Trophoblast cell (in vitro differentiated cells and primary cell): Measurements from ENCODE around the gene SFI1.
"Not testable (repeated sequence)": the region's sequence is repeated elsewhere in the genome, so short reads cannot be mapped to it uniquely, and the experiment has no call there.

Experiments used
- DNase-seq, 2 donors: peaks; one replicate each; pipeline ENCODE4 v3.0.0-alpha.2; 2016
- H2AFZ ChIP-seq: 2 replicates; pipeline ENCODE4 v1.6.1; 2013; ENCODE audit warnings: low read length, moderate library complexity, mild to moderate bottlenecking; ENCODE audit not compliant: insufficient read depth, poor library complexity
- H2AK5ac ChIP-seq: 2 replicates; pipeline ENCODE4 v1.6.1; 2013; ENCODE audit warnings: mild to moderate bottlenecking, low read length
- H2BK120ac ChIP-seq: 2 replicates; pipeline ENCODE4 v1.6.1; 2013; ENCODE audit warnings: low read length, mild to moderate bottlenecking, moderate library complexity; ENCODE audit not compliant: insufficient read depth, poor library complexity
- H2BK12ac ChIP-seq: 2 replicates; pipeline ENCODE4 v1.6.1; 2013; ENCODE audit warnings: mild to moderate bottlenecking, low read length, moderate library complexity
- H2BK5ac ChIP-seq: 2 replicates; pipeline ENCODE4 v1.6.1; 2013; ENCODE audit warnings: low read length, low read depth, moderate library complexity, mild to moderate bottlenecking; ENCODE audit not compliant: poor library complexity
- H3K14ac ChIP-seq: 2 replicates; pipeline ENCODE4 v1.6.1; 2013; ENCODE audit warnings: mild to moderate bottlenecking, low read length
- H3K18ac ChIP-seq: 2 replicates; pipeline ENCODE4 v1.6.1; 2013; ENCODE audit warnings: mild to moderate bottlenecking, low read length
- H3K23ac ChIP-seq: 2 replicates; pipeline ENCODE4 v1.6.1; 2013; ENCODE audit warnings: low read length
- H3K27ac ChIP-seq: 2 replicates; pipeline ENCODE4 v1.5.1; 2013; ENCODE audit warnings: low read depth, mild to moderate bottlenecking, inconsistent platforms, low read length, moderate library complexity
- H3K27me3 ChIP-seq: 2 replicates; pipeline ENCODE4 v1.6.1; 2013; ENCODE audit warnings: inconsistent platforms, mild to moderate bottlenecking, low read length, moderate library complexity; ENCODE audit not compliant: insufficient read depth
- H3K36me3 ChIP-seq, 2 experiments: 1 replicate in 1 of 2; 2 replicates in 1 of 2; pipeline ENCODE4 v1.6.1; 2013; ENCODE audit warnings: low read length in 2 of 2, mild to moderate bottlenecking in 2 of 2, moderate library complexity in 1 of 2; ENCODE audit not compliant: insufficient read depth in 2 of 2, control insufficient read depth in 1 of 2
- H3K4ac ChIP-seq: 2 replicates; pipeline ENCODE4 v1.6.1; 2013; ENCODE audit warnings: low read depth, mild to moderate bottlenecking, low read length, moderate library complexity
- H3K4me1 ChIP-seq, 2 experiments: 1 replicate in 1 of 2; 2 replicates in 1 of 2; pipeline ENCODE4 v1.6.1; 2013; ENCODE audit warnings: low read length in 2 of 2, mild to moderate bottlenecking in 2 of 2, moderate library complexity in 1 of 2; ENCODE audit not compliant: insufficient read depth in 2 of 2, control insufficient read depth in 1 of 2
- H3K4me2 ChIP-seq: 2 replicates; pipeline ENCODE4 v1.6.1; 2013; ENCODE audit warnings: inconsistent platforms, mild to moderate bottlenecking, low read length, moderate library complexity
- H3K4me3 ChIP-seq: 2 replicates; pipeline ENCODE4 v1.5.1; 2013; ENCODE audit warnings: mild to moderate bottlenecking, low read depth, low read length, inconsistent platforms
- H3K79me1 ChIP-seq: one replicate; pipeline ENCODE4 v1.6.1; 2013; ENCODE audit warnings: low read length
- H3K79me2 ChIP-seq: 2 replicates; pipeline ENCODE4 v1.6.1; 2013; ENCODE audit warnings: low read length, mild to moderate bottlenecking; ENCODE audit not compliant: control insufficient read depth, insufficient read depth, poor library complexity
- H3K9ac ChIP-seq: 2 replicates; pipeline ENCODE4 v1.6.1; 2013; ENCODE audit warnings: mild to moderate bottlenecking, low read length
- H3K9me3 ChIP-seq: 2 replicates; pipeline ENCODE4 v1.6.1; 2013; ENCODE audit warnings: low read depth, mild to moderate bottlenecking, control low read depth, inconsistent platforms, low read length; ENCODE audit not compliant: insufficient read depth
- H4K12ac ChIP-seq: 2 replicates; pipeline ENCODE4 v1.6.1; 2013; ENCODE audit warnings: low read depth, mild to moderate bottlenecking, low read length, moderate library complexity
- H4K8ac ChIP-seq: 2 replicates; pipeline ENCODE4 v1.6.1; 2013; ENCODE audit warnings: low read depth, mild to moderate bottlenecking, low read length, moderate library complexity
- H4K91ac ChIP-seq: one replicate; pipeline ENCODE4 v1.6.1; 2013; ENCODE audit warnings: low read depth, mild to moderate bottlenecking, low read length, moderate library complexity
- WGBS: extraction: QIAGEN DNeasy Blood & Tissue Kit; methylation state at CpG from one replicate; pipeline ENCODE4 v1.1.7; 2013; ENCODE audit warnings: missing lambda C conversion rate; ENCODE audit not compliant: insufficient read length, insufficient coverage; ENCODE audit errors: extremely low coverage; 5-methylcytosine and 5-hydroxymethylcytosine counted together

SFI1 gene

GRCh38 chr22:31558546-31558945, 62.2 kb downstream of the SFI1 start:
- H3K79me1 ChIP-seq, H3K27ac ChIP-seq, H3K18ac ChIP-seq, H3K27me3 ChIP-seq, H2AFZ ChIP-seq, H3K4me1 ChIP-seq, H3K4ac ChIP-seq, H4K8ac ChIP-seq, H2BK120ac ChIP-seq, H3K79me2 ChIP-seq, H2BK5ac ChIP-seq, H4K91ac ChIP-seq, H3K36me3 ChIP-seq, H3K9me3 ChIP-seq, H4K12ac ChIP-seq, H3K14ac ChIP-seq, H3K4me2 ChIP-seq, H3K23ac ChIP-seq, H3K9ac ChIP-seq, DNase-seq, H2AK5ac ChIP-seq, H2BK12ac ChIP-seq, H3K4me3 ChIP-seq: not testable (repeated sequence)
- WGBS: no CpG with 5 or more reads among the region's 9 CpGs

- Histone ChIP-seq H3K23ac (no peak overlapping the region), H3K27ac (no peak overlapping the region), H3K14ac (peak overlapping the region; percentile 65), H2AFZ (no peak overlapping the region), H3K4me2 (no peak overlapping the region), H2AK5ac (peak overlapping the region; percentile 93), H3K79me2 (no peaks in the 10 kb centered on the region), H3K4ac (no peak overlapping the region), H3K18ac (no peak overlapping the region), H3K4me3 (no peak overlapping the region), H4K12ac (no peak overlapping the region), H3K36me3 (peaks cover 0 to 3% of the 10 kb centered on the region in 2 experiments), H3K4me1 (no peaks in the 10 kb centered on the region), H3K9ac (no peak overlapping the region), H2BK120ac (no peak overlapping the region), H3K27me3 (no peaks in the 10 kb centered on the region), H2BK12ac (peak overlapping the region; percentile 84), H2BK5ac (no peak overlapping the region), H4K91ac (peak overlapping the region; percentile 23), H3K79me1 (no peaks in the 10 kb centered on the region), H3K9me3 (no peaks in the 10 kb centered on the region), H4K8ac (peak overlapping the region; percentile 59)
- WGBS: no CpG with 5 or more reads among the region's 6 CpGs
- peak; percentile 83 to 91 for DNase-seq
Measured at GRCh38 chr22:31561238-31561887, 65.0 kb downstream of the SFI1 start.

- no peak overlapping the region for H3K9ac ChIP-seq
- no peak for DNase-seq
- no peak overlapping the region for H4K12ac ChIP-seq
- H3K79me1 ChIP-seq: no peaks in the 10 kb centered on the region
- H3K9me3 ChIP-seq: no peaks in the 10 kb centered on the region
- H2AK5ac ChIP-seq: no peak overlapping the region
- no peaks in the 10 kb centered on the region for H3K4me1 ChIP-seq
- no peak overlapping the region for H3K27ac ChIP-seq
- no peak overlapping the region for H3K4ac ChIP-seq
- H4K8ac ChIP-seq: no peak overlapping the region
- no peak overlapping the region for H3K14ac ChIP-seq
- no CpG with 5 or more reads among the region's 2 CpGs for WGBS
- no peak overlapping the region for H3K4me3 ChIP-seq
- no peak overlapping the region for H3K18ac ChIP-seq
- no peak overlapping the region for H2BK12ac ChIP-seq
- H3K27me3 ChIP-seq: no peaks in the 10 kb centered on the region
- no peak overlapping the region for H4K91ac ChIP-seq
- no peaks in the 10 kb centered on the region for H3K79me2 ChIP-seq
- H3K4me2 ChIP-seq: no peak overlapping the region
- H3K36me3 ChIP-seq: peaks cover 0 to 3% of the 10 kb centered on the region in 2 experiments
- no peak overlapping the region for H3K23ac ChIP-seq
- no peak overlapping the region for H2AFZ ChIP-seq
- no peak overlapping the region for H2BK5ac ChIP-seq
- no peak overlapping the region for H2BK120ac ChIP-seq
Measured at GRCh38 chr22:31561970-31562369, 65.6 kb downstream of the SFI1 start.

- H3K4me3 ChIP-seq: no peak overlapping the region
- H3K23ac ChIP-seq: no peak overlapping the region
- no peak overlapping the region for H2BK120ac ChIP-seq
- H3K4me1 ChIP-seq: no peaks in the 10 kb centered on the region
- no peaks in the 10 kb centered on the region for H3K9me3 ChIP-seq
- H3K79me2 ChIP-seq: no peaks in the 10 kb centered on the region
- H2AFZ ChIP-seq: no peak overlapping the region
- no peak overlapping the region for H3K14ac ChIP-seq
- no peaks in the 10 kb centered on the region for H3K79me1 ChIP-seq
- H3K27ac ChIP-seq: no peak overlapping the region
- no CpG with 5 or more reads among the region's 1 CpG for WGBS
- no peak for DNase-seq
- H3K18ac ChIP-seq: no peak overlapping the region
- H3K36me3 ChIP-seq: no peaks in the 10 kb centered on the region
- H3K27me3 ChIP-seq: no peaks in the 10 kb centered on the region
- H2BK12ac ChIP-seq: no peak overlapping the region
- H2AK5ac ChIP-seq: no peak overlapping the region
- H4K8ac ChIP-seq: no peak overlapping the region
- no peak overlapping the region for H4K91ac ChIP-seq
- H3K9ac ChIP-seq: no peak overlapping the region
- no peak overlapping the region for H2BK5ac ChIP-seq
- H4K12ac ChIP-seq: no peak overlapping the region
- no peak overlapping the region for H3K4ac ChIP-seq
- no peak overlapping the region for H3K4me2 ChIP-seq
Measured at GRCh38 chr22:31566484-31566883, 70.1 kb downstream of the SFI1 start.
